ENCODE results near the gene PIGT.

The PIGT gene

GRCh38 chr20:45427236-45428149 lies 11.6 kb downstream of the PIGT start:
- DNase-seq (ENCODE audit: low read depth), result no peak

DNA sequence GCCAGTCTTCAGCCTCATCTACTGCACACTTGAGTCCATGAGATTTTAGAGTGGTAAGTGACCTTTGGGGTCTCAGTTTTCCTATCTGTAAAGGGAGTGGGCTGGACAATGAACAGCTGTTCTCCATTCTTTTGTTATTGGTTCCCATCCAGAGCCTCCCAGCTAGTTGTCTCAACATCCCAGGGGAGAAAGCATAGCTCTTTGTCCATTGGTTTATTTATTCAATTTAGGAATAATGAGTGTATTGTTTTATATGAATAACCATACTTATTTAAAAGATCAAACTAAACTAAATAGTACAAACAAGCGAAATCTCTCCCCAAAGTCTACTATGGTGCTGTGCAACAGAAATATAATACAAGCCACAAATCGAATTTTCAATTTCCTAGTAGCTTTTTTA lies 13.7 kb downstream of the PIGT start:
- DNase-seq (ENCODE audit: low read depth), result no peak

DNA sequence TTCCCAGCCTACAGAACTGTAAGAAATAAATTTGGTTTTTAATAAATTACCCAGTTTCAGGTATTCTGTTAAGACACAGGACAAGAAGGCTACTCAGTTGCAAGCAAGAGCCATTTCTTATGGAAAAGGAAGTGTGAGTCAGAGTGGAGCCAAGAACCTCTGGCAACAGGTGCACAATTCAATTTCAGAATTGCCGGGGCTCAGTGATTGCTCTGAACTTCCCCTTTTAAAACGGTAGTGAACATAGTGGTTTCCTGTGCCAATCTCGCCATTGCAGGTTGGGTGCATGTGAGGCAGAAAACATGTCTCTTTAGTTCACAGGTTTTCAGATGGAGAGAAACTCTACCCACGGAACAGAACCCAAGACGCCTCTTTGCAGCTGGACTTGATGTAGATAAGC lies 16.4 kb downstream of the PIGT start:
- DNase-seq (ENCODE audit: low read depth), result no peak

DNA sequence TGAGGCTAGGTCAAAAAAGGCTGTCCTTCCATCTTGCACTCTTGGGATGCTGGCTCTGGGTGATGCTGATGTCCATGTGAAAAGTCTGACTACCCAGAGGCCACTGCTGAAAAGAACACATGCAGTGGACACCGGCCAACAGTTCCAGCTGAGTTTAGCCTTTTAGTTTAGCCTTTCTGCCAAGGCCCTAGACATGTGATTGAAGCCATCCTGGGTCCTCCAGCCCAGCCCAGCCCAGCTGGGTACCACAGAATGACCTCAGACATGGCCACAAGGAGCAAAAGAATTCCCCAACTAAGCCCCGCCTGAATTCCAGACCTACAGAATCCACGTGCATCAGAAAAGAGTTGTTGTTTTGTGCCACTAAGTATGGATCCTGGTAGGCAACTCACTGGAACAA lies 17.4 kb downstream of the PIGT start:
- DNase-seq (ENCODE audit: low read depth), result peak; percentile 16

DNA sequence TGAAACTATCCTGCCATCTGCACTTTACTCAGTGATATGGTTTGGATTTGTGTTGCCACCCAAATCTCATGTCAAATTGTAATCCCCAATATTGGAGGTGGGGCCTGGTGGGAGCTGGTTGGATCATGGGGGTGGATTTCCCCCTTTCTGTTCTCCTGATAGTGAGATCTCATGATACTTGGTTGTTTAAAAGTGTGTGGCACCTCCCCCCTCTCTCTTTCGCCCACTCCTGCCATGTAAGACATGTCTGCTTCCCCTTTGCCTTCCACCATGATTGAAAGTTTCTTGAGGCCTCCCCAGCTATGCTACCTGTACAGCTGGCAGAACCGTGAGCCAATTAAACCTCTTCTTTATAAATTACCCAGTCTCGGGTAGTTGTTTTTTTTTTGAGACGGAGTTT lies 18.0 kb downstream of the PIGT start:
- DNase-seq (ENCODE audit: low read depth), result no peak

DNA sequence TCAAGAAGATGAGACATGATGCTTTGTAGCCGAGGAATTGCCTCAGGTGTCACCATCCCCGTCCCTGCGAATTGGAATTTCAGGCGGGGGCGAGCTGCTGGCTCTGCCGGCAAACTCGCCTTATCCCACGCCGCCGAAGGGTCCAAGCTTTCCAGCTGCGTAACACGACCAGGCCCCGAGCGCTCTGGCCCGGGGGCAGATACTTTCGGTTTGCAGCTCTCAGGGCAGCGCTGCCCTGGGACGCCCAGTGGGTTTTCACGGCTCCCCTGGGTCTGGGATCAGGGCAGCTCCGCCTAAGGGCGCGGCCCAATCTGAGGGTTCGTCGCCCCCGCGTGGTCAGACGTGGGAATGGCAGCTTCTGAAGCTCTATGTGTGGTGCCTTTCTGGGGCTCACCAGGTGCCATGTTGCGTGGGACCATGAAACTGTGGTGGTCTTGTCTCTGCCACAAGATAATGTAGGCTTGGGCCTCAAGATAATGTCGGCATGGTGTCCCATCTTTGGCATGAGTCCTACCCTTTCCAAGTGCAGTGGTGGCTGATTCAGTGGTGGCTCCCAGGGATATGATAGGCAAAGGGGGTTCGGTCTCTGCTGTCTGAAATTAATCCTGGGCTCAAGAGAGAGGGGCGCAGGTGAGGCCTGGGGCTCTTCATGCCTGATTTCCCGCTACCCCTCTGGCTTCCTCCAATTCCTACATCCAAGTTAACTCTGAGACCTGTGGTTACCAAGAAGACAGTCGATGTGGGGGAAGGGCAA lies 21.0 kb downstream of the PIGT start:
- DNase-seq (ENCODE audit: low read depth), result peak; percentile 94

GRCh38 chr20:45440424-45440823 lies 24.5 kb downstream of the PIGT start:
- DNase-seq (ENCODE audit: low read depth), result no peak

GRCh38 chr20:45440891-45441685 lies 25.1 kb downstream of the PIGT start:
- no peak for DNase-seq (ENCODE audit: low read depth)

DNA sequence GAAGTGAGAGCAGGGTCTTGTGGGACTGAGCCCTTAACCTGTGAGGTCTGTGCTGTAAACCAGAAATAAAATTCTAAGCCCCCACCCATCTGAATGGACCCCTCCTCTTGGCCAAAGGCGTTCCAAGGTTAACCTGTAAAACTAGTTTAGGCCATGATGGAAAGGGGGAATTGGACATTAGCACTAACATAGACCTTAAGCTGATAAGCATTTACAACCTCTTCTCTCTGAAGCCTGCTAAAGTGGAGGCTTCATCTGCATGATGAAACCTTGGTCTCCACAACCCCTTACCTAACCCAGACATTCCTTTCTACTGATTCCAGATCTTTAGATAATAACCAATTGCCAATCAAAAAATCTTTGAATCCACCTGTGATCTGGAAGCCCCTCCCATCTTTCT lies 25.8 kb downstream of the PIGT start:
- DNase-seq (ENCODE audit: low read depth), result no peak

DNA sequence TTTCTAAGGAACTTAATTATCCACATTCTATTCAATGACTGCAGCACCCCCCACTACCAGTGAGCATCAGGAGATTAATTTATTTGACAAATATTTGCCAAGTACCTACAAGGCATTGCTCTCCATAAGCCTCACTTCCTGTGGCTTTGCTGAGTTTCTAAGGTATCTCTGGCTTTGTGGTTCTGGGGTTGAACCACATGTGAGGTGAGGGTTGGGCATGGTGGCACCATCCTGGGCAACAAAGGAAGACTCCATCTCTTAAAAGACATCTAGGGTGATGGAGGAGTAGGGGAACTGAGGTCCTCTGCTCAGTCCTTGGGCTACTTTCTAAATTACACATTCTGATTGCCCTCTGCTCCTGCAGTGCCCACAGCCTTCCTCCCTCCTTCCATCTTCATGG lies 28.1 kb downstream of the PIGT start:
- no peak for DNase-seq (ENCODE audit: low read depth)

GRCh38 chr20:45445805-45446562 lies 30.0 kb downstream of the PIGT start:
- peak; percentile 64 for DNase-seq (ENCODE audit: low read depth)

DNA sequence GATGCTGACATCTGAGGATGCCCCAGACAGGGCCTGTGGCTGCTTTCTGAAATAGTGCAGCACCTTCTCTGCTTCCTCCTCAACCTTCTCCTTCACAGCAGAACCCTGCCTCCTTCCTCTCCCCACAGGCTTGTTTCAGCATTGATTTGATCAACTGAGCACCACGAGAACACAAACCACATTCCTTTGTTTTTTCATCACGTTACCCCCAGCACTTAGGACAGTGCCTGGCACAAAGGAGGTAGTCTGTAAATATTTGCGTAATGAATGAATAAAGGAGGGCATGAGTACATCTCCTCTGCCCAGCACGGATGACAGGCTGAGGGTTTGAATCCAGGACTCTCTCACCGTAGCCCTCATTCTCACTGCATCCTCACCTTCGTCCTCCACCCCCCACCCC lies 32.3 kb downstream of the PIGT start:
- no peak for DNase-seq (ENCODE audit: low read depth)

DNA sequence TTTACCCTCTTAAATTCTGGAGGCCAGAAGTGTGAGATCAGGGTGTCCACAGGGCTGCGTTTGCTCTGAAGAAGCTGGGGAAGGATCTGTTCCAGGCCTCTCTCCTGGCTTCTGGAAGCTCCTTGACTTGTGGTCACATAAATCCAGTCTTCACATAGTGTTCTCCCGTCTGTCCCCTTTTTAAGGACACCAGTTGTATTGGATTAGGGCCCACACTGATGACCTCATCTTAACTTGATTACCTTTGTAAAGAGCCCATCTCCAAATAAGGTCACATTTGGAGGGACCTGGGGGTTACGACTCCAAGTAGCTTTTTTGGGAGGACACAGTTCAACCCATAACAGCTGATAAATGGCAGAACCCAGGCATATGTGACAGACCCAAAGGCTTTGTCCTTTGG lies 33.6 kb downstream of the PIGT start:
- DNase-seq (ENCODE audit: low read depth), result no peak

DNA sequence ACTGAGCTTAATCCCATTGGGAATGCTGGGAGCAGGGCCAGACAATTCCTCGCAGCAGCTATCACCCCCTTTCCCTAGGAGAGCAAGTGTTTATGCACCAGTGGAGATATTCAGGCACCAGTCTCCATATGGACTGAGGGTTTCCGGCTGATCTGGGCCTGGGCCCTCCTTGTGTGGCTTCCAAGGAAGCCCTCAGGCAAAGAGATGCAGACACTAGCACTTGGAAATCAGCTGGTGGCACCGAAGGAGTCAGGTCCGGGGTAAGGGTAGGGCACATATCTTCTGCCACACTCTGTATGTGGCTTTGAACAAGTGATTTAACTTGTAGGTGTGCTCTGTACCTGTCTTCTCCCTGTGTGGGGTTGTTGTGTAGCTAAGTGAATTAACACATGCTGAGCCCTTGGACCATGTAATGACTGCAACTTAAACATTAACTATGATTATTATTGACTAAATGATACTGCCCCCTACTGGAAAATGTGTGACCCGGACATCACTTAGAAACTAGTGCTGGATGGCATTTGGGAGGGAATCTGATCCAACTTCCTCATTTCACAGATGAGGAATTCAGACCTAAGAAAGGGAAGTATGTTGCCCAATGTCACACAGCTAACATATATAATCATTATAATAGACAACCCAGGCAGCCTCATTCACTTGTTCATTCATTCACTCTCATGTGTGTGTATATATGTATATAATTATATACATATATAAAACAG lies 34.3 kb downstream of the PIGT start:
- peak; percentile 72 for DNase-seq (ENCODE audit: low read depth)

GRCh38 chr20:45452238-45452637 lies 36.3 kb downstream of the PIGT start:
- DNase-seq (ENCODE audit: low read depth), result no peak

DNA sequence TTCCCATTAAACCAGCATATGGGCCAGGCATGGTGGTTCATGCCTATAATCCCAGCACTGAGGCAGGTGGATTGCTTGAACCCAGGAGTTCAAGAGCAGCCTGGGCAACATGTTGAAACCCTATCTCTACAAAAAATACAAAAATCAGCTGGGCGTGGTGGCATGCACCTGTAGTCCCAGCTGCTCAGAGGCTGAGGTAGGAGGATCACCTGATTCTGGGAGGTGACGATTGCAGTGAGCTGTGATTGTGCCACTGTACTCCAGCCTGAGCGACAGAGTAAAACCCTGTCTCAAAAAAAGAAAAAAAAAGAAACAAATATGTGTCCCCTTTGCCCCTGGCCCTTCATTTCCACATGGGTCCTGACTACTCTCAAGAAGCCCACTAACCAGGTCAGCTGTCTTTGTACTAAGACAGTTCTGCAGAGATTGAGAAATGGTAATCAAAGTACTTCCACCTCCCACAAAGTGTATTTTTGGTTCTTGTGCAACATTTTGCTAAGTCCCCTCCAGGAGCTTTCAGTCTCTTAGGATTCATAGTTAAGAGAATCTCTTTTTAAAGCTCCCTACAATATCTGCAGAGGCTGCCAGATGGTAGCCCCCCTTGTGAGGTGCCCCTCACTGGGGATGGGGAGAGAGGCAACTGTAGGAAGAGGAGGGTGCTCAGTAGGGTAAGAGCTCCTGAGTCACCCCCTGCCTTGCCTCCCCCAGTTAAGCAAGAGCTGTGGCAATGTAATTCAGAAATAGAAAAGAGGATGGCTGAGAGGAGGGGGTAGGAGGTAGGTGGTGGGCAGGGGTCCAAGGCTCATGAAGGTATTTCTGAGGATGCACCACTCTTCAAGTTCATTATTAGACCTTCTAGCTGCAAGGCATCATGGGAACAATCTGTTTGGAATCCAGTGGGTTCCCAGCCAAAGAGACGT lies 37.1 kb downstream of the PIGT start:
- no peak for DNase-seq (ENCODE audit: low read depth)

DNA sequence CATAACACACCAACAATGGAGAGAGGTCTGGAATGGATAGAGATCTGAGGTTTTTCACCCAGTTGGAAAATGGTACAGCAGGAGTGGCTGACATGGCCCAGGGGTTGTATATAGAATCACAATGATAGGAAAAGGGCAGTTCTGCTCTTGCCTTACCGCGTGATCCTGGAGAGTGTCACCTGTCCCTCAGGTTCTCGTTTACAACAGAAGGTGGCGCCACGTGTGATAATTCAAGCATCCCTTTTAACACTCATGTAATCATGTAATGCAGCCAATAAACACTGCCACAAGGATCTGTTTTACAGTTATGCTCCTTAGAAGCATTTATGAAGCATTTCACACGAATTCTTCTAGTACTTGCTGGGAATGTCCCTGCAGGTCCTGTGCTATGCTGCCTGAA lies 40.7 kb downstream of the PIGT start:
- DNase-seq (ENCODE audit: low read depth), result peak; percentile 41

GRCh38 chr20:45459606-45460005 lies 43.7 kb downstream of the PIGT start:
- DNase-seq (ENCODE audit: low read depth), result peak; percentile 46

GRCh38 chr20:45461225-45461624 lies 45.3 kb downstream of the PIGT start:
- no peak for DNase-seq (ENCODE audit: low read depth)

All from ELR (cell line).